K562 (cell line): ENCODE results near the gene LRRC8A.

Source experiments
- CBFB ChIP-seq: sonication (generic); formaldehyde crosslinking; IDR thresholded peaks from 2 replicates; pipeline ENCODE4 v1.4.0; 2020; ENCODE audit warnings: mild to moderate bottlenecking, missing genetic modification reagents
- CBX1 ChIP-seq: sonication (generic); IDR thresholded peaks from 2 replicates; pipeline ENCODE4 v1.6.1; 2016; ENCODE audit warnings: antibody characterized with exemption, low read depth, mild to moderate bottlenecking
- CBX3 ChIP-seq, 2 experiments: IDR thresholded peaks; 1 replicate in 1 of 2; 2 replicates in 1 of 2; pipeline ENCODE4 v1.6.1; 2012; ENCODE audit warnings: inconsistent platforms in 2 of 2, low read length in 2 of 2, borderline replicate concordance in 1 of 2, control low read depth in 1 of 2
- CBX5 ChIP-seq: IDR thresholded peaks from 2 replicates; pipeline ENCODE4 v1.6.1; 2014; ENCODE audit warnings: low read depth, borderline replicate concordance
- CTCF ChIP-seq, 3 experiments: IDR thresholded peaks in 2 of 3; conservative IDR thresholded peaks in 1 of 3; 2 replicates each; pipeline ENCODE4 v1.5.1; 2011 to 2012; ENCODE audit warnings: low read length in 3 of 3, mild to moderate bottlenecking in 3 of 3, control low read depth in 2 of 3, improper control_type of control experiment in 1 of 3, inconsistent platforms in 1 of 3, low read depth in 1 of 3, mixed read lengths in 1 of 3, moderate library complexity in 1 of 3; ENCODE audit not compliant: insufficient read depth in 2 of 3
- DPF2 ChIP-seq: fragments of 450-650 bp; IDR thresholded peaks from 2 replicates; pipeline ENCODE4 v1.6.1; 2016
- KAT7 ChIP-seq: sonication (generic); formaldehyde crosslinking; IDR thresholded peaks from 2 replicates; pipeline ENCODE4 v1.8.0; 2022; ENCODE audit warnings: missing genetic modification reagents, mild to moderate bottlenecking, borderline replicate concordance
- NONO ChIP-seq, 2 experiments: fragments of 200-400 bp in 1 of 2; fragments of 450-650 bp in 1 of 2; formaldehyde crosslinking in 1 of 2; IDR thresholded peaks; 2 replicates each; pipeline ENCODE4 v1.6.1; 2017; ENCODE audit warnings: low read depth in 2 of 2, mild to moderate bottlenecking in 2 of 2, moderate library complexity in 2 of 2, low read length in 1 of 2
- POLR2AphosphoS5 ChIP-seq: IDR thresholded peaks from 2 replicates; pipeline ENCODE4 v1.6.1; 2011; ENCODE audit warnings: mild to moderate bottlenecking, low read depth, low read length, moderate library complexity; ENCODE audit not compliant: control insufficient read depth, insufficient read depth
- RBM22 ChIP-seq: fragments of 200-400 bp; formaldehyde crosslinking; IDR thresholded peaks from 2 replicates; pipeline ENCODE4 v1.6.1; 2018; ENCODE audit warnings: low read length, low read depth; ENCODE audit not compliant: poor library complexity, severe bottlenecking
- SMAD1 ChIP-seq: fragments of 150-350 bp; IDR thresholded peaks from 2 replicates; pipeline ENCODE4 v1.6.1; 2014; ENCODE audit warnings: low read length, low read depth; ENCODE audit not compliant: partially characterized antibody
- ZEB2 ChIP-seq: fragments of 450-650 bp; IDR thresholded peaks from 2 replicates; pipeline ENCODE4 v1.6.1; 2016

- TF ChIP-seq CBFB (CRISPR knock-in tag) (no peak), CTCF (IDR thresholded peaks at IDR 0.05 in 2 of 3, conservative IDR thresholded peaks at IDR 0.05 in 1 of 3; ENCODE audit: insufficient read depth in 2 of 3, low read depth in 1 of 3, low read length in 3 of 3) (no peak; a peak in 1 of 6 replicates), POLR2AphosphoS5 (no peak), CBX3 (IDR thresholded peaks at IDR 0.05; ENCODE audit: borderline replicate concordance in 1 of 2, low read length in 2 of 2) (no peak), SMAD1 (no peak), CBX5 (no peak), ZEB2 (no peak), RBM22 (no peak), CBX1 (no peak), KAT7 (CRISPR knock-in tag) (no peak), NONO (IDR thresholded peaks at IDR 0.05; ENCODE audit: low read depth in 2 of 2, low read length in 1 of 2) (no peak), DPF2 (no peak)
These were observed 4.1 kb upstream of the LRRC8A start for GRCh38 chr9:128877852-128878251.
